Left lobe of liver (tissue), 2 donors: ENCODE measurements around the gene ICAM2. TPM values are rescaled to one million over a fixed set of nuclear protein-coding genes. Genes with fewer than 3 reads are reported as not detected.
"Not testable (repeated sequence)": the region's sequence is repeated elsewhere in the genome, so short reads cannot be mapped to it uniquely, and the experiment has no call there.

Experiments used
- ATAC-seq: fragments of 200-7000 bp; cut with Tn5 transposase; one replicate; pipeline ENCODE4 v1.9.1; 2020; ENCODE audit warnings: mild to moderate bottlenecking, moderate library complexity
- DNase-seq: peaks from one replicate; pipeline ENCODE4 v3.0.0-alpha.2; 2020; ENCODE audit warnings: low spot score
- total RNA-seq: library from RNA; stranded (reverse); gene quantifications from one replicate; pipeline ENCODE4 v1.2.1, GENCODE V29; 2021
- donor health status: DM: no; HTN: no; CAD: no; lungs with moderate emphysema.
- donor health status: DM: no; HTN: yes; CAD: no.

ICAM2 gene
- total RNA-seq, 1 donor from 2014 or later: 5.3 TPM

DNA sequence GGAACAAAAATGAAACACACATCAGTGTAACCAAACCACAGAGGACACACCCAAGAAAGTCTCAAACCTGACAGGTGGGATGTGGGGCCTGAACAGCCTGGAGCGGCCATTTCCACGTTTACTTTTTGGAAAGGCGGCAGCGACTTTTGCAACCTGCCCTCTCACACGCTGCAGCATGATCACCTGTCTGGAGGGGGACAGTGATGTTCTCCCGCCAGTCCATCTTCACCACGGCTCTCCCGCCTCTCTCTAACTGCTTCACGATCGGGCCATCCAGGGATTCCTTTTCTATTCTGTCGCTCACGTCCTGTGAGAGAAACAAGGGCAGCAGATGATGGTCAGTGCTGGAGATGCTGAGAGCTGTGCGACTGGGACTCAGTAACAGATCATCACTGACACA is 24.7 kb upstream of the ICAM2 start:
- ATAC-seq (no peak), DNase-seq (no peak)

- peak; percentile 9 for ATAC-seq
- DNase-seq: no peak
These were observed 22.5 kb upstream of the ICAM2 start for GRCh38 chr17:64042700-64043485.

DNA sequence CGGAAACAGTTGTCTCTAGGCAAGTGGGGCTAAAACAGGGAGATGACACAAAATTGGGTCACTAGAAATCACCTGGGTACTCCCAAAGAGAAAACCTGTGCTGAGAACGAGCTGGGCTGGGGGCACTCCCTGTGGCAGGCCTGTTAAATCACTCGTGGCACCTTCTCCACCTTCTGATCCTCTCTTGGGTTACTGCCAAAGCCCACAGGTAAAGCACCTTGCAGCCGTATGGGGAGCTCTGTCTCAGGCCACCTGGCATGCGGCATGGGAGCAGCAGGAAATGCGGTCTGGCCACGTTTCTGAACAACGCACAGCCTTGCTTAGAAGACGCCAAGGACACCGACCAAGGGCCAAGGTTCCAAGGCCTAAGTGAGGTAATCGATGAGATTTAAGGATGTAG is 21.5 kb upstream of the ICAM2 start:
- DNase-seq: no peak
- no peak for ATAC-seq

DNA sequence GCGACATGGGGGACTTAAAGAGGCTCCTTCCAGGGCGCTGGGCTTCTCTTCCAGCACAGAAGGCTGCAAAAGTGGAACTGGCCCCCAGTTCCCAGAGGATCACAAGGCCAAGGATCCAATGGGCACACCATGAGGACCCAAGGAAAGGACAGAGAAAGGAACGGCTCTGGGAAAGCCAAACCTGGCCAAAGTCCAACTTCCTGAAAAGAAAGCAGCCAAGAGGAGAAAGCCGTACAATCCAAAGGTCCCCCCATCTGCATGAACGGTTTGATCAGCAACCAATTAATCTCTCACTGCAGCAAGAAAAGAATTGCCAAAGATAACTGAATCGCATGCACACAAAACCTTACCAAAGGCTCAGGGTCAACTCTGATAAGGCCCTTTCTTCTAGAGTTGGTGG is 19.8 kb upstream of the ICAM2 start:
- DNase-seq (no peak), ATAC-seq (peak; percentile 32)

DNA sequence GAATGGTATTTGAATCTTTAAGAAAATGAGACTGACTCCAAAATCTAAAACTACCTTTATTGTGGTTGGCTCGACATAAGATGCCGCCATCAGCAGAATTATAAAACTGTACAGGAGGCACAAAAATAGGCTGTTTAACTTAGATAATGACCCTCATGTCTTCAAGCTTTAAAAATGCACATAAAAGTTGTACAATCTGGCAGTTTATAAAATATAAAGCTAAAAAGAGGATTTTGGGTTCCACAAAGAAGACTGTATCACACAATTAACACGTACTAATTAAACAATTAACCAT is 18.6 kb upstream of the ICAM2 start:
- DNase-seq (no peak), ATAC-seq (no peak)

DNA sequence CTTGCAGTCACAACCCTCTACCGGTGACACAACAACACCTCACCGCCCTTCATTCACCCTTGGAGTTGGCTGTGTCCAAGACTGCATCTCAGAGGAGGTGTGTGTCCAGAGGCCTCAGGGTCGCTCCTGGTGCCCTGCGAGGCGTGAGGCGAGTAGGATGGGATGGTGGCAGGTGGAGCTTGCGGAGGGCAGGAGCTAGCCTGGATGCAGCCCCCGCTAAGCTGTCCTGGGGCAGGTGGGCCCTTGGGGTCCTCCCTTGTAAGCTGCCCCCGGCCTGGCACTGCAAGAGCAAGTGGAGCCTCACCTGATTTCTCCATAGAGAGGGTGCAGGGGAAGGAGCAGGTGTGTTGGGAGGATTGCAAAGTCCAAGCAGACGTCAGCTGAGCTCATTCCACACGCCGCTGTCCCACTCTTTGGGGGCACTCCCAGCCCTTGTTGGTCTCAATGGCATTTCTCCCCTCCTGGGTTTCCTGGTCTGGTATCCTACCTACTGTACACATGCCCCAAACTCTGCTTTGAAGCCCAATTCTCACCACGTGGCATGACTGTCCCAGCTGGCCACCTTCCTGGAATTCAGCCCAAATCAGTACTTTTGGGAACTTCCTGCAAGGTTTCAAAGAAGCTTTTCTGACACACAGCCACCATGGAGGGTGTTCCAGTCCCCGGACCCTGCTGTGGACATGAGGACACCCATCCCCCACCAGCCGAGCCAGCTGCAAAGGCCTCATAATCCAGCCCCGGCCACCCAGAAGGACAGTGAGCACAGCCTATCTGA is 18.1 kb upstream of the ICAM2 start:
- DNase-seq: no peak
- no peak for ATAC-seq

DNA sequence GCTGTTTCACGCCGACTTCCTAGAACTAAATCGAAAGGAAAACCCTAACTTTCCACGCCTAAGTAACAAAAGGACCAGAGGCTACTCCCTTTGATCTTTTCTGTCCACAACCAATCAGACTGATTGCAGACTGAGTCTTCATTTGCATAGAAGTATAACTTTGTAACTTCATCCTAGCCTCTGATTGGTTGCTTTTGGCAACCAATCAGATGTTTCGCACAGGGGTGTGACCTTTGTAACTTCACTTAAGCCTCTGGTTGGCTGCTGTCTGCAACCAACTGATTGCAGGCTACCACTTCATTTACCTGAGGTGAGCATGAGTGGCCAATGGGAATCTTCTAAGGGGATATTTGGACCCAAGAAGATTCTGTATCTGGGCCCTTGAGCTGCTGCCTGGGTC is 17.4 kb upstream of the ICAM2 start:
- ATAC-seq (no peak), DNase-seq (no peak)

GRCh38 chr17:64037180-64037579 is 16.7 kb upstream of the ICAM2 start:
- ATAC-seq (no peak), DNase-seq (no peak)

DNA sequence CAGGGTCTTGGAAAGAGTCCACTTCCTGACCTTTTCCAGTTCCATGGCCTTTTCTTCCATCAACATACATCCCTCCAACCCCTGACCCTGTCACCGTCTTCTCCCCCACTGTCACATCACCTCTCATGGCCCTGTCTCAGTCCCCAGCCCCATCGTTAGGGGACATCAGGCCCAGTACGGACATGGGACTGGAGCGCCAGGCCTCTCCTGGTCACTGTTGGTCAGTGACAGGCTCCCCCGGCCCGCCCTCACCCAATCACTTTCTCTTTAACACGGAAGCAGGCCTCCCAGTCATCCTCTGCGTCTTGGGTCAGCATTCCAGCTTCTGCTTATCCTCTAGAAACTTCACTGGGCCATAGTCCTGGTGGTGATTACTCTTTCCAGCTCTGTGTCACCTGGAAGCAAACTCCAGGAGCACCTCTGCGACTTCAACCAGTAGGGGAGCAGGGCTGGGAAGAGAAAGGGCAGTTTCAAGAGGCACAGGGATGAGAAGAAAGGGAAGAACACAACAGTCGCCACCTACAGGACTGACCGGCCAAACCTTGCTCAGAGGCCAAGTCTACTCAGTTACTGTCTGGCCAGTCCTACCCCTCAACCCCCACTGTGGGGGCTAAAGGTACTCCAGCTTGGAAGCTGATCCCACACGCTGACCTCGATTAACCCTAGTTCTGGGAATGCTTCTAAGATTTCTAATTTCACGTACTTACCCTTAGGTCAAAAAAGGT is 15.9 kb upstream of the ICAM2 start:
- peak; percentile 15 for ATAC-seq

GRCh38 chr17:64032081-64032480 is 11.6 kb upstream of the ICAM2 start:
- no peak for ATAC-seq

More for the DNA sequence above, 15.9 kb upstream of the ICAM2 start:
- no peak for DNase-seq

DNA sequence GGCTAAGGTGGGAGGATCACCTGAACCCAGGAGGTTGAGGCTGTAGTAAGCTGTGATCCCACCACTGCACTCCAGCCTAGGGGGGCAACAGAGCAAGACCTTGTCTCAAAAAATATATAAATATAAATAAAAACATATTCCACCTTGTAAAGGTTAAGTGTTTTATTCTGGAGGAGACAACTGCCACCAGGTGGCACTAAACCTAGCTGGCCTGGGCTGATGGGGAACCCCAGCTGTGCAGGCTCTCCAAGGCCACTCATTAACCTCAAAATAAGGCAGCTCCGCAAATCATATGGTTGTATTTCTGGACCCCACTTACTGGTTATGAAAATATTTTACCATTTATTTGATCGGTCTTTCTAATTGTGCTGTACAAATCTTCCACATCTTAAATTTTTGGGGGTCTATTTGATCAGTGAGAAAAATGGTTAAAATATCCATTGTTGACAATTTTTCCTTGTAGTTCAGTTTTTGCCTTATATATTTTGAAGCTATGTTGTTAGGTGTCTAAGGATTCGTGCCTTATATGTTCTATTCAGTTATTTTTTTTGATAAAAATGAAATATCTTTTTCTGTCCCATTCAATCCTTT is 8.5 kb upstream of the ICAM2 start:
- ATAC-seq: peak; percentile 84
- DNase-seq: no peak

More at GRCh38 chr17:64032081-64032480, 11.6 kb upstream of the ICAM2 start:
- DNase-seq: no peak

- ATAC-seq: peak; percentile 85
- peak; percentile 67 for DNase-seq
These were observed 5.4 kb upstream of the ICAM2 start for GRCh38 chr17:64025732-64026294.

- DNase-seq: peak; percentile 42
- no peak for ATAC-seq
These were observed 4.6 kb upstream of the ICAM2 start for GRCh38 chr17:64024781-64025731.

- peak; percentile 21 for DNase-seq
- no peak for ATAC-seq
These were observed 3.8 kb upstream of the ICAM2 start for GRCh38 chr17:64024215-64024654.

DNA sequence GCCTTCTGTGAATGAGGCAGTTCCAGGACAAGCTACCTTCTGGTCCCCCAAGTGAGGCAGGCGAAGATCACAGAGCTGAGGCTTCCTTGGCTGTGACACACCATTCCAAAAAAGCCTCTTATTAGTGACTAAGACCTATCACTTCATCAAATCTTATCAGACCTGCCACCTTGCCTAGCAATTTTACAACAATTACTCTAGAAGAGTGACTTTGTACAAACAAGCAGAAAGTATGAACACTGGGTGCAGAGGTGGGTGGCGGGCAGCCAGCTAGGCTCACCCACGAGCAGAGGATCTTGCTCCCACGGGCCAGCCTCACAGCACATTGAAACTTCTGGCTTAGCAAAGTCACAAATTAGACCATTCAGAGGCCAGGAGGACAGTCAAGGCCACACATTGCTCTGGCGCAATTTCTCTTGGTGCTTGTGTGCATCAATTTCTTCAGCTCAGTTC is 2.2 kb upstream of the ICAM2 start:
- DNase-seq: peak; percentile 35
- ATAC-seq: no peak

DNA sequence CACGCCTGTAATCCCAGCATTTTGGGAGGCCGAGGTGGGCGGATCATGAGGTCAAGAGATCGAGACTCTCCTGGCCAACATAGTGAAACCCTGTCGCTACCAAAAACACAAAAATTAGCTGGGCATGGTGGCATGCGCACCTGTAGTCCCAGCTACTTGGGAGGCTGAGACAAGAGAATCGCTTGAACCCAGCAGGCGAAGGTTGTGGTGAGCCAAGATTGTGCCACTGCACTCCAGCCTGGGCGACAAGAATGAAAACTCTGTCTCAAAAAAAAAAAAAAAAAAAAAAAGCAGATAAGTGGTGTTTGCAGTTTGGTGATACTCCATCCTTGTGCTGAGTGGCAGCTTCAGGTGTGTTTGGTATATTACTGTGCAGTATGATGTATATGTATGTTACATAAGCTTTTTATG is 877 bp downstream of the ICAM2 start:
- not testable (repeated sequence) for ATAC-seq
- peak; percentile 12 for DNase-seq

DNA sequence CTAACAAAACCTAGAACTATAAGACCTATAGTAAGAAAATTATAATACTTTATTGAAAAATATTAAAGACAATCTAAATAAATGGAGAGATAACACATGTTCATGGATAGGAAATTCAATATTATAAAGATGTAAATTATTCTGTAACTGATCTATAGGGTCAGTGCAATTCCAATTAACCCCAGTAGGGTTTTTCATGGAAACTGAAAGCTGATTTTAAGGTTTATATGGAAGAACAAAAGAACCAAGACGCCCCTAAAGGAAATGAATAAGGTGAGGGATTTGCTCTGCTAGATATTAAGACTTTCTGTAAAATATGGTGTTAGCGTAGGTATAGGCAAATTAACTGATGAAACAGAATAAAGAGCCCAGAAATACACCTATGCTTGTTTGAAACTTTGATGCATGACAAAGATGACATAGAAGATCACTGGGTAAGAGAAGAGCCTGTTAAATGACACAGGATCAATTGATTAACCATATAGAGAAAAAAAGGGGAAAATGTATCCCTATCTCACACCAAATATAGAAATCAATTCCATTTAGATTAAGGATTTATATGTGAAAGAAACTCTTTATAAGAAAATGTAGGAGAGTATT is 3.0 kb downstream of the ICAM2 start:
- no peak for DNase-seq
- ATAC-seq: no peak

GRCh38 chr17:64016974-64017373 is 3.5 kb downstream of the ICAM2 start:
- ATAC-seq: no peak
- DNase-seq: no peak

DNA sequence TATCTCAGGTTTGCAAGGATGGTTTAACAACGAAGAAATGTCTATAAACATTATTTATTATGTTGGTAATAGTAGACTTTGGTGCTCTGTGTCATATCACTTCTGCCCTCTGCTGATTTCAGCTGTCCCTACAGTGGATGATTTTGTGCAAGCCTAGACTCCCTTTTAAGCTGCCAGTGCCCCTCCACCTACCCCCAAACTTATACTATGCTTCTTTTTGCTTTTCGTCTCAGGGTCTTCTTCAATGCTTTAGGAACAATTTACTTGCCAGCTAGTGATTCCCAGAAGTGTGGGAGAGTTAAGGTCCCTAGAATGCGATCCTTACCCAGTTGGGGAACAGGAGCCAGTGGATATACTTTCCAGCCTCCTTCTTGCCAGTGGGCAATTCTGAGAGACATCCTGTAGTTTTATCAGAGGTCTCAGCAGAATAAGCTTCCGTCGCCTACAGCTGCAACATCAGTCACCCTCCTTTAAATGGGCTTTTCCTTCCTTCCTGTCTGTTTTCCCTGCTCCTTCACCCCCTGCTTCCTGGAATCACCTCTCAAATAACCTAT is 4.1 kb downstream of the ICAM2 start:
- peak; percentile 27 for ATAC-seq
- DNase-seq: peak; percentile 38
